Activated B cell treated with CpG ODN at 0.5 μM for 24 hours (primary cell): ENCODE data around the gene ABHD8. TPM values are rescaled to one million over a fixed set of nuclear protein-coding genes. Genes with fewer than 3 reads are reported as not detected.

Experiments
- ATAC-seq: fragments of 200-7000 bp; cut with Tn5 transposase; one replicate; pipeline ENCODE4 v1.10.0; 2021; ENCODE audit warnings: low read depth, mild to moderate bottlenecking, moderate library complexity
- CTCF ChIA-PET: fragments of 350-600 bp; sonication (Branson Sonifier 250); formaldehyde crosslinking; loops from one replicate; lab custom pipeline; 2021; ENCODE audit warnings: antibody characterized with exemption; lab: Charles Lee
- POLR2A ChIA-PET: fragments of 350-600 bp; sonication (Branson Sonifier 250); formaldehyde crosslinking; loops from one replicate; lab custom pipeline; 2021; ENCODE audit warnings: antibody characterized with exemption; lab: Charles Lee
- DNase-seq: peaks from one replicate; pipeline ENCODE4 v3.0.0; 2022
- H3K27ac Mint-ChIP-seq: one replicate; pipeline ENCODE4 v1.8.0; 2020; ENCODE audit warnings: mixed read lengths
- H3K27me3 Mint-ChIP-seq: one replicate; pipeline ENCODE4 v1.8.0; 2021; ENCODE audit warnings: mixed read lengths
- H3K36me3 Mint-ChIP-seq: one replicate; pipeline ENCODE4 v1.8.0; 2021; ENCODE audit warnings: low read depth, mixed read lengths
- H3K4me1 Mint-ChIP-seq: one replicate; pipeline ENCODE4 v1.8.0; 2021; ENCODE audit warnings: mixed read lengths
- H3K4me3 Mint-ChIP-seq: one replicate; pipeline ENCODE4 v1.8.0; 2020; ENCODE audit warnings: mild to moderate bottlenecking, mixed read lengths
- H3K9me3 Mint-ChIP-seq: one replicate; pipeline ENCODE4 v1.8.0; 2020; ENCODE audit warnings: mixed read lengths
- CTCF ChIP-seq: fragments of 200-600 bp; IDR thresholded peaks from one replicate; pipeline ENCODE4 v1.8.0; 2022; ENCODE audit warnings: antibody characterized with exemption, mild to moderate bottlenecking
- intact Hi-C: fragments of 100-400 bp; cut with micrococcal nuclease; formaldehyde crosslinking; loops from one replicate; pipeline ENCODE4 v1.15.1; 2024
- total RNA-seq: library from RNA; stranded (reverse); gene quantifications from 2 replicates; pipeline ENCODE4 v1.2.3, GENCODE V29; 2022

ABHD8 gene
- total RNA-seq, 1 donor from 2014 or later: 5.4 TPM

GRCh38 chr19:17347877-17348276 lies 44.7 kb upstream of the ABHD8 start:
- Mint-ChIP-seq H3K4me3 (no peak overlapping the region), H3K9me3 (no peaks in the 10 kb centered on the region), H3K4me1 (peaks cover 6% of the 10 kb centered on the region), H3K36me3 (no peaks in the 10 kb centered on the region), H3K27ac (no peak overlapping the region), H3K27me3 (peaks cover 23% of the 10 kb centered on the region)
- no peak for TF ChIP-seq CTCF
- intact Hi-C loops: loop anchor here (2.0 kb wide), 1 partner anchor 55 kb away; no protein-coding TSS in a partner anchor
- no peak for DNase-seq
- ATAC-seq: no peak
- ChIA-PET CTCF (interaction anchor here (1.5 to 2.9 kb wide), 2 partner anchors 38 to 40 kb away, joined by 5 to 22 read pairs; no protein-coding TSS in a partner anchor), POLR2A (no interaction called here)

- no peaks in the 10 kb centered on the region for H3K9me3 Mint-ChIP-seq
- no peak overlapping the region for H3K27ac Mint-ChIP-seq
- no peak for TF ChIP-seq CTCF
- intact Hi-C loops: loop anchor here (2.0 kb wide), 1 partner anchor 55 kb away; no protein-coding TSS in a partner anchor
- no peak for DNase-seq
- H3K4me3 Mint-ChIP-seq: no peak overlapping the region
- ATAC-seq: no peak
- H3K27me3 Mint-ChIP-seq: peaks cover 21% of the 10 kb centered on the region
- no peaks in the 10 kb centered on the region for H3K36me3 Mint-ChIP-seq
- ChIA-PET CTCF (interaction anchor here (0.5 to 2.9 kb wide), 3 partner anchors 39 to 805 kb away, joined by 4 to 22 read pairs (median 5); no protein-coding TSS in a partner anchor), POLR2A (interaction anchor here (0.6 kb wide), 3 partner anchors 22 to 46 kb away, joined by 4 to 7 read pairs (median 4); partner anchors contain the start of gene CCDC194)
- peaks cover 6% of the 10 kb centered on the region for H3K4me1 Mint-ChIP-seq
Observed at GRCh38 chr19:17347361-17347760, 44.1 kb upstream of the ABHD8 start.

- Mint-ChIP-seq H3K4me3 (no peak overlapping the region), H3K27ac (no peak overlapping the region), H3K36me3 (peaks cover 5% of the 10 kb centered on the region), H3K4me1 (peaks cover 6% of the 10 kb centered on the region), H3K27me3 (peaks cover 15% of the 10 kb centered on the region), H3K9me3 (no peaks in the 10 kb centered on the region)
- peak; percentile 79 for DNase-seq
- POLR2A ChIA-PET: no interaction called here
- CTCF ChIA-PET: interaction anchor here (1.3 to 1.9 kb wide), 2 partner anchors 40 to 43 kb away, joined by 4 to 12 read pairs; no protein-coding TSS in a partner anchor
- peak; percentile 84 for TF ChIP-seq CTCF
- intact Hi-C loops: loop anchor here (1.0 to 2.0 kb wide), 5 partner anchors 40 to 120 kb away; partner anchors contain the start of gene MVB12A
- ATAC-seq: peak; percentile 98
Observed at GRCh38 chr19:17346109-17346671, 43.0 kb upstream of the ABHD8 start.

- no peak for DNase-seq
- peaks cover 20% of the 10 kb centered on the region for H3K36me3 Mint-ChIP-seq
- no peak for ATAC-seq
- no peak overlapping the region for H3K4me3 Mint-ChIP-seq
- peaks cover 21% of the 10 kb centered on the region for H3K4me1 Mint-ChIP-seq
- intact Hi-C loops: no loop called here
- TF ChIP-seq CTCF: no peak
- H3K9me3 Mint-ChIP-seq: no peaks in the 10 kb centered on the region
- POLR2A ChIA-PET: no interaction called here
- H3K27ac Mint-ChIP-seq: no peak overlapping the region
- peaks cover 2% of the 10 kb centered on the region for H3K27me3 Mint-ChIP-seq
- CTCF ChIA-PET: interaction anchor here (1.3 kb wide), 1 partner anchor 47 kb away, joined by 4 read pairs; no protein-coding TSS in a partner anchor
Observed at GRCh38 chr19:17341845-17342244, 38.6 kb upstream of the ABHD8 start.

- H3K4me3 Mint-ChIP-seq: no peak overlapping the region
Observed at GRCh38 chr19:17341386-17341785, 38.2 kb upstream of the ABHD8 start.

More at GRCh38 chr19:17341386-17341785, 38.2 kb upstream of the ABHD8 start:
- peaks cover 24% of the 10 kb centered on the region for H3K36me3 Mint-ChIP-seq
- ATAC-seq: no peak
- no peak for DNase-seq
- no peaks in the 10 kb centered on the region for H3K9me3 Mint-ChIP-seq
- H3K27ac Mint-ChIP-seq: no peak overlapping the region
- no peak for TF ChIP-seq CTCF
- ChIA-PET POLR2A (no interaction called here), CTCF (no interaction called here)
- peaks cover 24% of the 10 kb centered on the region for H3K4me1 Mint-ChIP-seq
- peaks cover 1% of the 10 kb centered on the region for H3K27me3 Mint-ChIP-seq
- intact Hi-C loops: no loop called here
